Medulla oblongata (tissue), 1 donor: ENCODE results near the gene PLXNB3.
A peak's percentile ranks its signal among the peaks of the same experiment; 100 is the strongest.
"Not testable (repeated sequence)": the region's sequence is repeated elsewhere in the genome, so short reads cannot be mapped to it uniquely, and the experiment has no call there.

Experiments
- DNase-seq: peaks from one replicate; pipeline ENCODE4 v3.0.0-alpha.2; 2015; ENCODE audit errors: extremely low spot score

Gene PLXNB3

DNA sequence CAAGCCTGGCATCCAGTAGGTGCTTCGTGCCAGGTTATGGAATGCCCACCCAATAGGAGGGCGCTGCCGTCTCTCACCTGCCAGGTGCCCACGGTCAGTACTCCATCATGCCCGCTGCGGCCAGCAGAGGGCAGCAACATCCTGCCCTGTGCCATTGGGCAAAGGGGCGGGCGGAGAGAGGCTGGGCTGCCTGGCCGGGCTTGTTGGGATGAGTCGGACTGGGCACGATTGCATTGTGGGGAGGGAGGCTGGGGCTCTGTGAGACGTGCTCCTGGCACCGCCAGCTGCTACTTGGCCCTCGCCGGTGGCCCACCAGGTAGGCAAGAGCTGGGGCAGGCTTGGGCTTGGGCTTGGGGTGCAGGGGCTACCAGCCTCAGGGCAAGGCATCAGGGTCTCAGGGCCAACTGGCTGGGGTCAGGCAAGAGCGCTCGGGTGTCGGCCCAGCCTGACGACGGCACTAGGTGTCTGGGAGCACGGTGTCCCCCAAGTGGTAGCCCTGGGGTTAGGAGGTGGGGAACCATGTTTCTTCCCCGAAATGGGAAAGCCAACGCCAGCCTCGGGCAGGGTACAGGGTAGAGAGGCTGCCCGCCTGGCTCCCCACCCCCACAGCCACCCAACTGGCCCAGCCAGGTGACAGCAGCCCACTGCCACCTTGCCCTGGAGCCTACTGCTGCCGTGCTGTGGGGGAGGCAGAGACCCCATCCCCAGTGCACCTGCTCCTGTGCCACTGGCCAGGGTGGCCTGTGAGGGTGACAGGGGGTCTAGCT lies at the start of gene PLXNB3:
Gene PLXNB3, plus strand, starts transcription at position 261 of the 767 bp plus-strand sequence. CDS start 1,287 bp downstream, outside the sequence.
- DNase-seq = peak; percentile 89

DNA sequence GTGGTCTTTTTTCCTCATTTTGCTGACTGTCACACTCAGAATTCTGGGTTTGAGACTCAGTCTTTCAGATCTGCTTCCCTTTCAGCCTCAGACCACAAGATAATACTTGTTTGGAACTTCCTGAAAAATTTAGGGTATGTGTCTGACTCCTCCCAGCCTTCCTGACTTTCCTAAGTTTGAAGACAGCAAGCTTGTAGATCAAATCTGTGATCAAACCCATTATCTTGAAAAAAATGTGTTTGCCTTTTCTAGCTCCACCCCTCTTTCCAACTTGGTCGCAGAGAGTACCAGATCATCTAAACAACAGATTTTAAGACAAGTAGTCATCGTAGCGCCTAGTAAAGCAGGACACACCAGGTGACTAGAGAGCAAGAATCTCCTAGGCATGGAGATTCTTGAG lies 49.8 kb upstream of the PLXNB3 start:
- DNase-seq = no peak

DNA sequence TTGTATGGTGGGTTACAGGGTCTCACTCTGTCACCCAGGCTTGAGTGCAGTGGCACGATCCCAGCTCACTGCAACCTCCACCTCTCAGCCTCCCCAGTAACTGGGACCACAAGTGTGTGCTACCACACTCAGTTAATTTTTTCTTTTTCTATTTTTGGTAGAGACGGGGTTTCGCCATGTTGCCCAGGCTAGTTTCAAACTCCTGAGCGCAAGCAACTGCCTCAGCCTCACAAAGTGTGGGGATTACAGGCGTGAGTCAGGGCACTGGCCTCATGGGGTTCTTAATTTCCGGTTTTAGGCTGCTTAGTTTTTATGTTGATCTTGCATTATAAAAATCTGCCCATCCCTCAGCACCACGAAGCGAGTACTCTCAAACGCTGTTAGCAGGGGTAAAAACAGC lies 46.6 kb upstream of the PLXNB3 start:
- DNase-seq = no peak

DNA sequence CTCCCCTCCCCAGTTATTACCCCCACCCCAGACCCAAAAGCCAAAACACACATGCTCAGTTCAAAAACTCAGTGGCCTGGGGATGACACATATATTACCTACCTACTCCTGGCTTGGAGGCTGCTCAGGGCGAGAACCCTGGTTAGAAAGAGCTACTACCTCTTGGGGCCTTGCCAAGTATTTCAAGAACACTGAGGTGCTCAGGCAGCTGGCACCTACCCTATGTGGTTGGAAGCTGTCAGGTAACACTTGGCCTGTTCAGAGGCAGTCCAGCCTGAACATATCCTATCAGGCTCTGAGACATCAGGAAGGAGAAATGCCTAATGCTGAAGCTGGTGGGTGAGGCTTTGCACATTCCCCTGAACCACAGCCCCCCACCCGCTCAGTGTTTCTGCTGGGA lies 44.8 kb upstream of the PLXNB3 start:
- DNase-seq = no peak

DNA sequence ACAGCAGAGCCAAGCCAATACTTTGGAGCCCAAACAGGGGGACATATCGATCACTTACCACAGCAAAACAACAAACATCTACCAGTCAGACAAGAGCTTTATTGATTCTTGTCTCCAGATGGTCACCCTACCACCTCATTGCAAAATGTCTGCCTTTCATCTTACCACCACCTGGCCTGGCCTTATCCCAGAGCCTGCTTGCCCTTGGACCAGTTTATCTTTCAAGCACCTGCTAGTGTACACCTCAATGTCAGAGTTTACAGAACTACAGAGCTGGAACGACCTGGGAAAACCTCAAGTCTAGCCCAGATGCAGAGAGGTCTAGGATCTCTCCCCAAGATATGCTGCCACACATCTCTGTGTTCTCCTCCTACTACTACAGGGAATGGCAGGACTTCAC lies 44.3 kb upstream of the PLXNB3 start:
- DNase-seq = no peak

DNA sequence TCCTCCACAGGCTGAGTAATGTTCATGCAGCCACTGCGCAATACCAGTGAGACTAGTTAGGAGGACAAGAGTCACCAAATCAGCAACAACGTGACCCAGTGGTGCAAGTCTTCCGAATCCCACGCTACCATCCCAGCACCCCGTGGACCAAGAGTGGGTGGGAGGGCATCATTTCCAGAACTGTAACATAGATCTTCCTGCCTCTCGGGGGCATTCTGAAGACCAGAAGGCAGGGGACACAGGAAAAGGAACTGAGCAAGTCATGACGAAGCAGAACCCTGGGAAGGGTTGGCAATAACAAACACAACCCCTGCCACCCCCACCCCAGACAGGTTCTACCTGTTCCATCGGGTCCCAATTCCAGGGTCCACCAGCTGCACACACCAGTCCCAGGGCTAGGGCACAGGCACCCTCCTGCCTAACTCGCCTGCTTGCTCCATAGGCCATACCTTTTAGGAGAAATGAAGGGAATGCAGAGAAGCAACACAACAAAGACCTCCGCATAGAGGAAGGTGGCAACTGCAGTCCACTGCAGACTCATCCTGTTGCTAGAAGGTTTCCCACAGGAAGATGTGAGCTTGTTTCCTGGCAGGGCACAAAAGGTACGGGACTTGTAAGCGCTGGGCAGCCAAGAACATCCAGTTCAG lies 41.2 kb upstream of the PLXNB3 start:
- no peak for DNase-seq

DNA sequence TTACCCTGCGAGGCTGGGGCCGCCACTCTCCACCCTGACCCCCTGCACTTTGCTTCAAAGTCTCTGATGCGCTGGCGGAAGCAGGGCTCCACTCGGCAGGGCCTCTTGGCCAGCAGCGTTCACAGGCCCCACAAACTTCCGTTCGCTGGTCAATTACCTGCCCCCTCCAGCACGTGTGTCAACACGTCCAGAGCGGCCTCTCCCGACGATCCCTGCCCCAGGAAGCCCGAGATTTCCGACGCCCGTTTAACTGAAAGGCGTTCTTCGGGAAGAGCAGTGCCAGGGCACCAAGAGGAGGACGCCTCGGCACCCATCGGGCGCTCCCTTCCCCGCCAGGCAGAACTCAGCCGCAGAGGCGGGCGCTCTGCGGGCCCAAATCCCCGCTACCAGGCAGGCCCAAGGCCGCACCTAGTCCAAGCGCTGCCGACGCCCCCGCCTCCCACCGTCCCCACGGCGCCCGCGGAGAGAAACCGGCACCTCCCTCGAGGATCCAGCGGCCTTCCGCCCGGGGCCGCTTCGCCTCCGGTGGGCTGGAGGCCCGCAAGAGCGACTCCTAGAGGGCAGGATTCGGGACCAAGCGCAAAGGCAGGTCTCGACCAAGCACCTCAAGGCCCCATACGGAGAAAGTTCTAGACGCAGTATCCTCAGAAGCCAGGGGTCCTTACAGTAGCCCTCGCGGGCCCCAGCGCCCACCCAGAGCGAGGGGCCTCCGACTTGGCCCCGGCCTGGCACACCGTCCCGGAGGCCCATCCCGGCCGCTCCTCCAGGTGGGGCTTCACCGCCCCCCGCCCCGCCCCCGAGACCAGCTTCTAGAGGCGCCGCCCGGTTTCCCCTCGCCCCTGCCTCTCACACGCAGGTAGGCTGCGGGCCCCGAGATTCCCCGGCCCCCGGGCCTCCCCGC lies 40.4 kb upstream of the PLXNB3 start:
- DNase-seq = no peak

DNA sequence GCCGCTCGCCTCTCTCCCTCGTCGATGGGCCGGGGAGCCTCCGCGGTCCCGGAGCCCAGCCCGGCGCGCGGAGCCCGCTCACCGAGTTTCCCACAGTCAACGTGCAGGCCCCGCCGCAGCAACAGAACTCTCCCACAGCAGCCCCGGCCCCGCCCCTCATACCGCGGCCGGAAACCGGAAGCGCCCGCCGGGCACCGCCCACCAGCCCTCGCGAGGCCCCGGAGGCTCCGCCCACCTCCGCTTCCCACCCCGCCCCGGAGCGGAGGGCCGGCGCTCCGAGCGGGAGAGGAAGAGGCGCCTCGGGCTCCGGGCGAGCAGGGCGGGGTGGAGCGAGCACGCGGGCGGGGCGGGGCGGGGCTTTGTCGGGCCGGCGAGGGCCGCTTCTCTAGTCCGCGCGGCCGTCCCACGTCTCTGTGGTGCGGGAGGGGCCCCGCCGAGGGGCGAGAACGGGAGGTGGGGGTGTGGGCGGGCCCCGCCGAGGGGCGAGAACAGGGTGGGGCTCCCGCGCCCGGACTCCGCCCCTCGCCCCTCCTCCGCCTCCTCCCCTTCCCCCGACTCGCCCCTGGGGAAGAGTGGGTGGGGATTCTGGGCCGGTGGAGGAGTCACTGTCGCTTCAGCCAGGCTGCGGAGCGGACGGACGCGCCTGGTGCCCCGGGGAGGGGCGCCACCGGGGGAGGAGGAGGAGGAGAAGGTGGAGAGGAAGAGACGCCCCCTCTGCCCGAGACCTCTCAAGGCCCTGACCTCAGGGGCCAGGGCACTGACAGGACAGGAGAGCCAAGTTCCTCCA lies 39.6 kb upstream of the PLXNB3 start, which contains the start of the genes ABCD1 and BCAP31:
Gene ABCD1, plus strand, starts transcription at position 605 of the 787 bp plus-strand sequence. CDS start 411 bp downstream, outside the sequence.
Gene BCAP31, minus strand, starts transcription at position 136 of the 787 bp plus-strand sequence. CDS start 1,143 bp downstream, outside the sequence.
- DNase-seq = peak; percentile 88

DNA sequence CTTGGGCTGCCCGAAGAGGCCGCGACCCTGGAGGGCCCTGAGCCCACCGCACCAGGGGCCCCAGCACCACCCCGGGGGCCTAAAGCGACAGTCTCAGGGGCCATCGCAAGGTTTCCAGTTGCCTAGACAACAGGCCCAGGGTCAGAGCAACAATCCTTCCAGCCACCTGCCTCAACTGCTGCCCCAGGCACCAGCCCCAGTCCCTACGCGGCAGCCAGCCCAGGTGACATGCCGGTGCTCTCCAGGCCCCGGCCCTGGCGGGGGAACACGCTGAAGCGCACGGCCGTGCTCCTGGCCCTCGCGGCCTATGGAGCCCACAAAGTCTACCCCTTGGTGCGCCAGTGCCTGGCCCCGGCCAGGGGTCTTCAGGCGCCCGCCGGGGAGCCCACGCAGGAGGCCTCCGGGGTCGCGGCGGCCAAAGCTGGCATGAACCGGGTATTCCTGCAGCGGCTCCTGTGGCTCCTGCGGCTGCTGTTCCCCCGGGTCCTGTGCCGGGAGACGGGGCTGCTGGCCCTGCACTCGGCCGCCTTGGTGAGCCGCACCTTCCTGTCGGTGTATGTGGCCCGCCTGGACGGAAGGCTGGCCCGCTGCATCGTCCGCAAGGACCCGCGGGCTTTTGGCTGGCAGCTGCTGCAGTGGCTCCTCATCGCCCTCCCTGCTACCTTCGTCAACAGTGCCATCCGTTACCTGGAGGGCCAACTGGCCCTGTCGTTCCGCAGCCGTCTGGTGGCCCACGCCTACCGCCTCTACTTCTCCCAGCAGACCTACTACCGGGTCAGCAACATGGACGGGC lies 38.8 kb upstream of the PLXNB3 start:
- DNase-seq = no peak

DNA sequence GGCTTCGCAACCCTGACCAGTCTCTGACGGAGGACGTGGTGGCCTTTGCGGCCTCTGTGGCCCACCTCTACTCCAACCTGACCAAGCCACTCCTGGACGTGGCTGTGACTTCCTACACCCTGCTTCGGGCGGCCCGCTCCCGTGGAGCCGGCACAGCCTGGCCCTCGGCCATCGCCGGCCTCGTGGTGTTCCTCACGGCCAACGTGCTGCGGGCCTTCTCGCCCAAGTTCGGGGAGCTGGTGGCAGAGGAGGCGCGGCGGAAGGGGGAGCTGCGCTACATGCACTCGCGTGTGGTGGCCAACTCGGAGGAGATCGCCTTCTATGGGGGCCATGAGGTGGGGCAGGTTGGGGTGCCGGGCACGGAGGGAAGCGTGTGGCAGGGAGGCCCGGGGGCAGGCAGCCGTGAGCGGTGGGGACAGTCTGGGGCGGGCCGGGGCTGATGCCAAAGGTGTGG lies 38.2 kb upstream of the PLXNB3 start:
- no peak for DNase-seq

DNA sequence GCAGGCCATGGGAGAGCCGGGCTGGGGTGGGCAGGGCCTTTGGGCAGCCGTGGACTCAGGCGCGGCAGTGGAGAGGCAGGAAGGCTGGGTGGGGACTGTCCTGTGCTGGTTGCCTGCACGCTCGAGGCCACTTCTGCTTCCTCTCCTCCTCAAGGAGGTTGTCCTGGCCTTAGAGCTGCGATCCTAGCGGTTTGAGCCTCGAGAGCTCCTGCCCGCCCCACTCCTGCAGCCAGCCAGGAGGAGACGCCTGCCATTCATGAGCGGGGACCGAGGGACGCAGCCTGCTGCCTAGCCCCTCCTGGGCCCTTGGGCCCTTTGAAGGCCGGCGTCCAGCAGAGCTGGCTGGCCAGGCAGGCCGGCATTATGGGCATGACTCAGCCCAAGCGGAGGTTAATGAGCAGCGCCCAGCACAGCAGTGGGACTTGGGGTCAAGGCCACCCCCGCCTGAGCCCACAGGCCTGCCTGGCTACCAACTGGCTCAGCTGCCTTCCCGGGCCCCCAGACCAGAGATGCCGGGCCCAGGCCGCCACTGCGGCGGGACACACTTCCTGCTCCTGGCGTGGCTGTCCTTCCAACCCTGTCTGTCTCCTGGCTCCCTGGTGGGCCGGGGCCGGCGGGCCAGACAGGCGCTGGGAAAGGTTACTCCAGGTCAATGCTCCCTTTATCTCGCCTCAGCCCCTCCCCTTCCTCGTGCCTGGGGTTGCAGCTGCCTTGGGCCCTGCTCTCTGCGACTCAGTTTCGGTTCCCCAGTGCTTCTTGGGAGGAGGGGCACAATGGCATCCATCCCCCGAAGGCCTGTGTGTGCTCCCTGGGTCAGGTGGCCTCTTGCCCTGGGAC lies 37.5 kb upstream of the PLXNB3 start:
- peak; percentile 67 for DNase-seq

DNA sequence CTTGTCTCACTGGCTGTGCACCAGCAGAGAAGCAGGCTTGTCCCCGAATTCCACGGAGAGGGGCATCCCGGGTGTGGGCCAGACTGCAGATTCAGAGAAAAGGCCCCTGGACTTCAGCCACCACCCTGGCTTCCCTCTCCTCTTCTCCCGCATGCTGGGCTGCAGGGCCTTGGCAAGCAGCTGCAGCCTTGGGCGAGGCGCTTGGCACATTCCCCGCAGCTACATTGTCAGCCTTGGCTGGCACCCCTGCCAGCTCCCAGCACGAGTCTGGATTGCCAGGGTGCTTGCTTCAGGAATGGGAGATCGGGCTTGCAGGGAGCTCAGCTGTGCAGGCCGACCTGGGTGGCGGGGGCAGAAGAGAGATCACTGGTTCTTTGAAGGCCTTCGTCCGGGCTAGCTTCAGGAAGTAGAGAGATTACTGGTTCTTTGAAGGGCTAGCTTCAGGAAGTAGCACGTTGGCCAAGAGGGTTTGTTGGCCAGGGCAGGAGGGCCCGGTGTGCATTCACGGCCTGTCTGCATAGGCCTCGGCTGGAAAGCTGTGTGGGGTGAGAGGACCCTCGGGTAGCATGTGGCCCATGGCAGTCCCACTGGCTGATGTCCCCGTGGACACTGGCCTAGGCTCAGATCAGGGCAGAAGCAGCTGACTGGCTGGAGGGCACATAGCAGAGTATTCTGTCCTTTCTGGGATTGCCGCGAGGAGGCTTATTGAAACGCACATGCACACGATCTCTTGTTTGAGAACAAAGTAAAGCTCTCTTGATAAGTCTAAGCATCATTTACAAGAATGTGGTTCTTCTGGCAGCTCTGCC lies 36.7 kb upstream of the PLXNB3 start:
- peak; percentile 71 for DNase-seq

DNA sequence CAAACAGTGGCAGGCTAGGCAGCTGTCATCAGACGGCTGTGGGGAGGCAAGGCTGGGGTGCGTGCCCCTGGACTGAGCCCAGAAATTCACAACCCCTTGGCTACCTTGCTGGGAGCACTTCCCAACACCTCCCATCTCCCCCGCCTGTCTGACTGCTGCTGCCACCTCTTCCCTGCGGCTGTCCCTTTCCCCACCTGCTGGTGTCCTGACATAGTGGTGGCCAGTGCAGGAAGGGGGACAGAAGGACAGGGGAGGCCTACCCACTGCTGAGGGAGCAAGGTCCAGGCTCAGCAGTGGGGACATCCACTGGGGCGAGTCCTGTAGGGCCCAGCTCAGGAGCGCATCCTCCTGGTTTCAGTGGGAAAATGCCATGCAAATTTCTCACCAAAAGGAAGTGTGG lies 36.0 kb upstream of the PLXNB3 start:
- DNase-seq = no peak

DNA sequence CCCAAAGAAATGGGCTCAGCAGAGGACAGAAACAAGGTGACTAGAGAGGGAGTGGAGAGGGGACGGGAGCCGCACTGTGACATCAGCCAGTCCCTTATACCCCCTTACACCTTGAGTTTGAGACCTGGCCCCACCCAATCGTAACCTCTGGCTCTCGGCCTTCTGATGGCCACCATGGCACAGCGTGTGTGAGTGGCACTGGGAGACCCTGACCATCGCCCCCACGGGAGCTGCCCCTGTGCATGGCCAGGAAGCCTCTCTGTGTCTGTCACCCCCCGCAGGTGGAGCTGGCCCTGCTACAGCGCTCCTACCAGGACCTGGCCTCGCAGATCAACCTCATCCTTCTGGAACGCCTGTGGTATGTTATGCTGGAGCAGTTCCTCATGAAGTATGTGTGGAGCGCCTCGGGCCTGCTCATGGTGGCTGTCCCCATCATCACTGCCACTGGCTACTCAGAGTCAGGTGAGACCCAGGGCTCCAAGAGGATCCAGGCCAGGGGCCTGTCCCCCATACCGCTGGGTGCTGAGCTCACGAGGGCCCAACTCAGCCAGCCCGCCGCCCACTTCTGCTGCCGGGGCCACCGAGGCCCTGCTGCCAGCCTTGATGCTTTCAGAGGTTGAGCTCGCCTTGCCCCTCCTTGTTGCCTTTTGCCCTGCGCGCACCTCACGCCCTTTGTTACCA lies 35.0 kb upstream of the PLXNB3 start:
- no peak for DNase-seq

DNA sequence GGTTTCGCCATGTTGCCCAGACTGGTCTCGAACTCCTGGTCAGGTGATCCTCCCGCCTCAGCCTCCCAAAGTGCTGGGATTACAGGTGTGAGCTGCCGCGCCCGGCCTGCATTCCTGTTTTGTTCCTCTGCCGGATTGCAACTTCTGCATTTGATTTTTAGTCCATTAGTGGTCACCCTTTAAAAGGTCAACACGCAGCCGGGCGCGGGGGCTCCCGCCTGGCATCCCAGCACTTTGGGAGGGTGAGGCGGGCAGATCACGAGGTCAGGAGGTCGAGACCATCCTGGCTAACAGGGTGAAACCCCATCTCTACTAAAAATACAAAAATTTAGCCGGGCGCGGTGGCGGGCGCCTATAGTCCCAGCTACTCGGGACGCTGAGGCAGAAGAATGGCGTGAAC lies 33.9 kb upstream of the PLXNB3 start:
- DNase-seq = not testable (repeated sequence)

DNA sequence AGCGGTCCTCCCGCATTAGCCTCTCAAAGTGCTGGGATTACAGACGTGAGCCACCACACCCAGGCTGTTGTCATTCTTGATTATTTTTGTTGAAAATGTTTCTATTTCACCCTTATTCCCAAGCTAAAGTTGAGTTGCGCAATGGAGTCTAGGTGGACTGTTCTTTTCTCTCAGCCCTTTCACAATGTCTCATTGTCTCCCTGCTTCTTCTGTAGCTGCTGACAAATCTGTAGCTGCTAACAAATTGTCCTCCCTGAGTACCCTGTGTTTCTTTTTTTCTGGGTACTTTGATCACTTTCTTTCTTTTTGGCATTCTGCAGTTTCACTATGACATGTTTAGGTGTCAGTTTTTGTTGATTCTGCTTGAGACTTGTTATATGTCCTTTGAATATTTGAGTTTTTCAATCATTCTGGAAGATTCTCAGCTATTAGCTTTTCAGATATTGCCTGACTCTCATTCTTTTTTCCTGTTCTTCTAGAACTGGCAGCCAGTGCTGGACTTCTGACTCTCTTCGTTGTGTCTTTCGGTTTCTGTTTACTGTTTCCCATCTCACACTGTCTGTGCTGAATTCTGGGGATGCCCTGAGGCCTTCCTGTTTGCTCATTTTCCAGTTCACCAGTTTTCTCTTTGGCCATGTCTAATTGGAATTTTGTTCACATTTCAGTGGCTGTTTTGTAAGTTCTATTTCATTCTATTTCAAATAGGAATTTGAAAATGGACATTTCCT lies 32.8 kb upstream of the PLXNB3 start:
- no peak for DNase-seq

DNA sequence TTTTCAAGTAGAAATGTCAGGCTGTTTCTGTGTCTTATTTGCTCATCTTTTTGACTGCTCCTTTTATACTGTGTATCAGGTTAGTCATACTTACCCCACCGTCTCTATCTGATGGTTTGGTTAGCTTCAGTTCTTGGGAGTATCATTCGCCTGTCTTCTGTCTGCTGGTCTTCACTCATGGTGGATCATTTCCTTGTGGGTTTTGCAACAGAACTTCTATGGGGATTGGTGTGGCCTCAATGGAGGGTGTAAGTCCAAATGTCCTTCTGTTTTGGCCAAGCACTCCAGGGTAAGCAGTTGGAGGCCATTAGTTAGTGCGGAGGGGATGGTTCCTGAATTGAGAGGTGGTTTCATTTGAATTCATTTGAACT lies 32.2 kb upstream of the PLXNB3 start:
- no peak for DNase-seq
